Raji (cell line): ENCODE results near the gene ADGRD1.

Source experiments
- POLR2A ChIP-seq: IDR thresholded peaks from 2 replicates; pipeline ENCODE4 v1.6.1; 2011; ENCODE audit warnings: low read depth, low read length, control low read depth; ENCODE audit not compliant: insufficient read depth

ADGRD1 gene

GRCh38 chr12:131012279-131013069, 58.8 kb downstream of the ADGRD1 start:
- no peak for TF ChIP-seq POLR2A

GRCh38 chr12:131013118-131013517, 59.4 kb downstream of the ADGRD1 start:
- TF ChIP-seq POLR2A, result no peak

GRCh38 chr12:131014343-131014742, 60.6 kb downstream of the ADGRD1 start:
- TF ChIP-seq POLR2A, result no peak

GRCh38 chr12:131015581-131016337, 62.1 kb downstream of the ADGRD1 start:
- TF ChIP-seq POLR2A, result no peak

- no peak for TF ChIP-seq POLR2A
Measured at GRCh38 chr12:131017477-131017991, 63.8 kb downstream of the ADGRD1 start.

GRCh38 chr12:131018019-131018620, 64.4 kb downstream of the ADGRD1 start:
- no peak for TF ChIP-seq POLR2A

GRCh38 chr12:131018808-131019397, 65.2 kb downstream of the ADGRD1 start:
- no peak for TF ChIP-seq POLR2A

GRCh38 chr12:131020326-131021153, 66.8 kb downstream of the ADGRD1 start:
- no peak for TF ChIP-seq POLR2A

GRCh38 chr12:131021154-131021541, 67.4 kb downstream of the ADGRD1 start:
- TF ChIP-seq POLR2A, result no peak

- TF ChIP-seq POLR2A, result no peak
Measured at GRCh38 chr12:131024026-131024425, 70.3 kb downstream of the ADGRD1 start.

GRCh38 chr12:131024721-131025120, 71.0 kb downstream of the ADGRD1 start:
- TF ChIP-seq POLR2A, result no peak

- TF ChIP-seq POLR2A, result no peak
Measured at GRCh38 chr12:131025234-131025633, 71.5 kb downstream of the ADGRD1 start.

- TF ChIP-seq POLR2A, result no peak
Measured at GRCh38 chr12:131025939-131026702, 72.4 kb downstream of the ADGRD1 start.

- TF ChIP-seq POLR2A, result no peak
Measured at GRCh38 chr12:131026754-131027153, 73.0 kb downstream of the ADGRD1 start.
